HEK293 (cell line): ENCODE data around the gene PXMP2.

Source experiments
- GLIS1 ChIP-seq: fragments of 450-650 bp; formaldehyde crosslinking; IDR thresholded peaks from 2 replicates; pipeline ENCODE4 v1.5.1; 2016; ENCODE audit warnings: missing biosample characterization, missing genetic modification characterization
- IKZF3 ChIP-seq: fragments of 450-650 bp; IDR thresholded peaks from 2 replicates; pipeline ENCODE4 v1.5.0; 2018; ENCODE audit warnings: missing biosample characterization, mild to moderate bottlenecking, missing genetic modification characterization, moderate library complexity
- KLF10 ChIP-seq: fragments of 450-650 bp; IDR thresholded peaks from 2 replicates; pipeline ENCODE4 v1.5.1; 2018; ENCODE audit warnings: missing biosample characterization, mild to moderate bottlenecking, missing genetic modification characterization
- MEIS1 ChIP-seq: sonication (generic); formaldehyde crosslinking; IDR thresholded peaks from 2 replicates; pipeline ENCODE4 v1.8.1; 2022; ENCODE audit warnings: missing genetic modification reagents, mild to moderate bottlenecking, borderline replicate concordance
- MZF1 ChIP-seq: fragments of 450-650 bp; formaldehyde crosslinking; IDR thresholded peaks from 2 replicates; pipeline ENCODE4 v1.5.1; 2017; ENCODE audit warnings: missing biosample characterization, missing genetic modification characterization, borderline replicate concordance
- PRDM4 ChIP-seq: fragments of 450-650 bp; formaldehyde crosslinking; IDR thresholded peaks from 2 replicates; pipeline ENCODE4 v1.5.1; 2017; ENCODE audit warnings: missing biosample characterization, missing genetic modification characterization
- TCF7L2 ChIP-seq: IDR thresholded peaks from 2 replicates; pipeline ENCODE4 v1.6.1; 2011; ENCODE audit warnings: low read depth, mild to moderate bottlenecking, inconsistent platforms, low read length, moderate library complexity, borderline replicate concordance
- YY1 ChIP-seq: fragments of 450-650 bp; formaldehyde crosslinking; IDR thresholded peaks from 2 replicates; pipeline ENCODE4 v1.5.1; 2018; ENCODE audit warnings: missing biosample characterization, missing genetic modification characterization
- ZBTB20 ChIP-seq: fragments of 450-650 bp; formaldehyde crosslinking; IDR thresholded peaks from 2 replicates; pipeline ENCODE4 v1.5.1; 2016; ENCODE audit warnings: missing biosample characterization, missing genetic modification characterization
- ZNF140 ChIP-seq: fragments of 450-650 bp; formaldehyde crosslinking; IDR thresholded peaks from 2 replicates; pipeline ENCODE4 v1.5.1; 2016; ENCODE audit warnings: missing biosample characterization, missing genetic modification characterization
- ZNF146 ChIP-seq: fragments of 450-650 bp; formaldehyde crosslinking; IDR thresholded peaks from 2 replicates; pipeline ENCODE4 v1.5.1; 2016; ENCODE audit warnings: missing biosample characterization, missing genetic modification characterization
- ZNF16 ChIP-seq: fragments of 450-650 bp; formaldehyde crosslinking; IDR thresholded peaks from 2 replicates; pipeline ENCODE4 v1.5.1; 2016; ENCODE audit warnings: low read depth, missing biosample characterization, missing genetic modification characterization
- ZNF169 ChIP-seq: fragments of 450-650 bp; formaldehyde crosslinking; IDR thresholded peaks from 2 replicates; pipeline ENCODE4 v1.5.1; 2016; ENCODE audit warnings: missing biosample characterization, missing genetic modification characterization
- ZNF174 ChIP-seq: fragments of 450-650 bp; formaldehyde crosslinking; IDR thresholded peaks from 2 replicates; pipeline ENCODE4 v1.5.0; 2017; ENCODE audit warnings: missing biosample characterization, mild to moderate bottlenecking, missing genetic modification characterization
- ZNF2 ChIP-seq: fragments of 450-650 bp; formaldehyde crosslinking; IDR thresholded peaks from 2 replicates; pipeline ENCODE4 v1.5.1; 2016; ENCODE audit warnings: missing biosample characterization, missing genetic modification characterization
- ZNF221 ChIP-seq: fragments of 450-650 bp; formaldehyde crosslinking; IDR thresholded peaks from 2 replicates; pipeline ENCODE4 v1.5.1; 2017; ENCODE audit warnings: missing biosample characterization, missing genetic modification characterization, borderline replicate concordance
- ZNF280D ChIP-seq: fragments of 450-650 bp; formaldehyde crosslinking; IDR thresholded peaks from 2 replicates; pipeline ENCODE4 v1.5.1; 2016; ENCODE audit warnings: missing biosample characterization, missing genetic modification characterization
- ZNF311 ChIP-seq: fragments of 450-650 bp; formaldehyde crosslinking; IDR thresholded peaks from 2 replicates; pipeline ENCODE4 v1.5.1; 2017; ENCODE audit warnings: missing biosample characterization, missing genetic modification characterization, borderline replicate concordance
- ZNF324 ChIP-seq: fragments of 450-650 bp; formaldehyde crosslinking; IDR thresholded peaks from 2 replicates; pipeline ENCODE4 v1.5.1; 2016; ENCODE audit warnings: missing biosample characterization, missing genetic modification characterization
- ZNF335 ChIP-seq: fragments of 450-650 bp; formaldehyde crosslinking; conservative IDR thresholded peaks from 2 replicates; pipeline ENCODE4 v1.5.1; 2016; ENCODE audit warnings: missing biosample characterization, missing genetic modification characterization
- ZNF37A ChIP-seq: fragments of 450-650 bp; IDR thresholded peaks from 2 replicates; pipeline ENCODE4 v1.5.1; 2018; ENCODE audit warnings: missing biosample characterization, missing genetic modification characterization
- ZNF391 ChIP-seq: fragments of 450-650 bp; formaldehyde crosslinking; IDR thresholded peaks from 2 replicates; pipeline ENCODE4 v1.5.1; 2016; ENCODE audit warnings: low read depth, missing biosample characterization, missing genetic modification characterization, borderline replicate concordance
- ZNF623 ChIP-seq: fragments of 450-650 bp; formaldehyde crosslinking; IDR thresholded peaks from 2 replicates; pipeline ENCODE4 v1.5.1; 2016; ENCODE audit warnings: missing biosample characterization, missing genetic modification characterization
- ZNF664 ChIP-seq: fragments of 450-650 bp; formaldehyde crosslinking; IDR thresholded peaks from 2 replicates; pipeline ENCODE4 v1.5.1; 2016; ENCODE audit warnings: missing biosample characterization, missing genetic modification characterization
- ZNF791 ChIP-seq: fragments of 450-650 bp; formaldehyde crosslinking; IDR thresholded peaks from 2 replicates; pipeline ENCODE4 v1.5.1; 2016; ENCODE audit warnings: missing biosample characterization, missing genetic modification characterization
- ZNF837 ChIP-seq: fragments of 450-650 bp; formaldehyde crosslinking; IDR thresholded peaks from 2 replicates; pipeline ENCODE4 v1.5.1; 2016; ENCODE audit warnings: missing biosample characterization, missing genetic modification characterization
- TF ChIP-seq, protein P1 (sequence below): fragments of 450-650 bp; formaldehyde crosslinking; IDR thresholded peaks from 2 replicates; pipeline ENCODE4 v1.5.1; 2016; ENCODE audit warnings: missing biosample characterization, missing genetic modification characterization
- TF ChIP-seq, protein P2 (sequence below): fragments of 450-650 bp; formaldehyde crosslinking; IDR thresholded peaks from 2 replicates; pipeline ENCODE4 v1.5.0; 2017; ENCODE audit warnings: missing biosample characterization, missing genetic modification characterization, borderline replicate concordance
- TF ChIP-seq, protein P3 (sequence below): fragments of 450-650 bp; formaldehyde crosslinking; IDR thresholded peaks from 2 replicates; pipeline ENCODE4 v1.5.1; 2016; ENCODE audit warnings: missing biosample characterization, missing genetic modification characterization

Gene PXMP2

GRCh38 chr12:132687211-132688164 is at the start of gene PXMP2, which contains the start of gene POLE (continued):
- TF ChIP-seq YY1 (tag by site-specific recombination) (peak; percentile 46; the same call in 1 of the 2 replicates), ZNF837 (tag by site-specific recombination) (no peak), ZNF324 (peak; percentile 46; the same call in 1 of the 2 replicates), GLIS1 (peak; percentile 89), KLF10 (peak; percentile 100), ZNF664 (tag by site-specific recombination) (no peak), PRDM4 (tag by site-specific recombination) (no peak; the same call in 1 of the 2 replicates), ZNF37A (peak; percentile 61; the same call in 1 of the 2 replicates), ZNF311 (tag by site-specific recombination) (no peak), IKZF3 (tag by site-specific recombination) (no peak), ZNF146 (tag by site-specific recombination) (no peak), ZNF16 (no peak), ZNF169 (no peak), ZNF2 (tag by site-specific recombination) (no peak), ZNF791 (tag by site-specific recombination) (no peak), ZNF280D (no peak), ZNF140 (tag by site-specific recombination) (no peak), MEIS1 (CRISPR knock-in tag) (no peak), ZBTB20 (no peak), ZNF391 (no peak), TCF7L2 (no peak), ZNF174 (no peak), ZNF221 (tag by site-specific recombination) (peak; percentile 45; the same call in 1 of the 2 replicates), ZNF335 (tag by site-specific recombination) (peak; percentile 20; the same call in 1 of the 2 replicates), ZNF623 (tag by site-specific recombination) (no peak), MZF1 (no peak)
- TF ChIP-seq, protein P1, sequence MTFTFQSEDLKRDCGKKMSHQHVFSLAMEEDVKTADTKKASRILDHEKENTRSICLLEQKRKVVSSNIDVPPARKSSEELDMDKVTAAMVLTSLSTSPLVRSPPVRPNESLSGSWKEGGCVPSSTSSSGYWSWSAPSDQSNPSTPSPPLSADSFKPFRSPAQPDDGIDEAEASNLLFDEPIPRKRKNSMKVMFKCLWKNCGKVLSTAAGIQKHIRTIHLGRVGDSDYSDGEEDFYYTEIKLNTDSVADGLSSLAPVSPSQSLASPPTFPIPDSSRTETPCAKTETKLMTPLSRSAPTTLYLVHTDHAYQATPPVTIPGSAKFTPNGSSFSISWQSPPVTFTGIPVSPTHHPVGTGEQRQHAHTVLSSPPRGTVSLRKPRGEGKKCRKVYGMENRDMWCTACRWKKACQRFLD (tag by site-specific recombination): no peak
- TF ChIP-seq, protein P2, sequence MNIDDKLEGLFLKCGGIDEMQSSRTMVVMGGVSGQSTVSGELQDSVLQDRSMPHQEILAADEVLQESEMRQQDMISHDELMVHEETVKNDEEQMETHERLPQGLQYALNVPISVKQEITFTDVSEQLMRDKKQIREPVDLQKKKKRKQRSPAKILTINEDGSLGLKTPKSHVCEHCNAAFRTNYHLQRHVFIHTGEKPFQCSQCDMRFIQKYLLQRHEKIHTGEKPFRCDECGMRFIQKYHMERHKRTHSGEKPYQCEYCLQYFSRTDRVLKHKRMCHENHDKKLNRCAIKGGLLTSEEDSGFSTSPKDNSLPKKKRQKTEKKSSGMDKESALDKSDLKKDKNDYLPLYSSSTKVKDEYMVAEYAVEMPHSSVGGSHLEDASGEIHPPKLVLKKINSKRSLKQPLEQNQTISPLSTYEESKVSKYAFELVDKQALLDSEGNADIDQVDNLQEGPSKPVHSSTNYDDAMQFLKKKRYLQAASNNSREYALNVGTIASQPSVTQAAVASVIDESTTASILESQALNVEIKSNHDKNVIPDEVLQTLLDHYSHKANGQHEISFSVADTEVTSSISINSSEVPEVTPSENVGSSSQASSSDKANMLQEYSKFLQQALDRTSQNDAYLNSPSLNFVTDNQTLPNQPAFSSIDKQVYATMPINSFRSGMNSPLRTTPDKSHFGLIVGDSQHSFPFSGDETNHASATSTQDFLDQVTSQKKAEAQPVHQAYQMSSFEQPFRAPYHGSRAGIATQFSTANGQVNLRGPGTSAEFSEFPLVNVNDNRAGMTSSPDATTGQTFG (tag by site-specific recombination): no peak
- TF ChIP-seq, protein P3, sequence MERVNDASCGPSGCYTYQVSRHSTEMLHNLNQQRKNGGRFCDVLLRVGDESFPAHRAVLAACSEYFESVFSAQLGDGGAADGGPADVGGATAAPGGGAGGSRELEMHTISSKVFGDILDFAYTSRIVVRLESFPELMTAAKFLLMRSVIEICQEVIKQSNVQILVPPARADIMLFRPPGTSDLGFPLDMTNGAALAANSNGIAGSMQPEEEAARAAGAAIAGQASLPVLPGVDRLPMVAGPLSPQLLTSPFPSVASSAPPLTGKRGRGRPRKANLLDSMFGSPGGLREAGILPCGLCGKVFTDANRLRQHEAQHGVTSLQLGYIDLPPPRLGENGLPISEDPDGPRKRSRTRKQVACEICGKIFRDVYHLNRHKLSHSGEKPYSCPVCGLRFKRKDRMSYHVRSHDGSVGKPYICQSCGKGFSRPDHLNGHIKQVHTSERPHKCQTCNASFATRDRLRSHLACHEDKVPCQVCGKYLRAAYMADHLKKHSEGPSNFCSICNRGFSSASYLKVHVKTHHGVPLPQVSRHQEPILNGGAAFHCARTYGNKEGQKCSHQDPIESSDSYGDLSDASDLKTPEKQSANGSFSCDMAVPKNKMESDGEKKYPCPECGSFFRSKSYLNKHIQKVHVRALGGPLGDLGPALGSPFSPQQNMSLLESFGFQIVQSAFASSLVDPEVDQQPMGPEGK: peak; percentile 71
